VCaP (cell line): ENCODE measurements around the gene TAS2R60.
"Not testable (repeated sequence)": the region's sequence is repeated elsewhere in the genome, so short reads cannot be mapped to it uniquely, and the experiment has no call there.

ENCODE experiments used
- H3K27ac ChIP-seq: fragments of 450-650 bp; 2 replicates; pipeline ENCODE4 v1.5.1; 2017
- TF ChIP-seq, protein P1 (sequence below): fragments of 450-650 bp; conservative IDR thresholded peaks from 2 replicates; pipeline ENCODE4 v1.5.1; 2017; ENCODE audit warnings: mild to moderate bottlenecking, moderate library complexity

The TAS2R60 gene

DNA sequence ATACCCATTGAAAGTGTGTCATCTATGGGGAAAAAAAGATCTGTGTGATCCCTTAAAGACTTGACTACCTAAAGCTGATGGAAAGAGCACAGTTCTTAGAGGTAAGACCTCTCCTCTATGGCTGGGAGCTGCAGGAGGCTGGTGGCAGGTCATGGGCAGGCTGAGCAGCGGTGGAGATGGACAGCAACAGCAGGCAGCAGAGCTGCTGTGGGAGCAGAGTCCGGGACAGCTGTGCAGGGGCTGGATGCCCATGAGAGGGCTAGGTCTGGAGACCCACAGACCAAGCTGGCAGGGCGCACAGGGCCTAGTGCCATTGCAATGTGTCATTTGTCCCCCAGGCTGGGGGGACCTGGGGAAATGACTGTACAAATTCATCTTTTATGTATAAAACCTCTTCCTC lies 21.2 kb upstream of the TAS2R60 start:
- H3K27ac ChIP-seq = peak overlapping the region; percentile 84
- TF ChIP-seq, protein P1, sequence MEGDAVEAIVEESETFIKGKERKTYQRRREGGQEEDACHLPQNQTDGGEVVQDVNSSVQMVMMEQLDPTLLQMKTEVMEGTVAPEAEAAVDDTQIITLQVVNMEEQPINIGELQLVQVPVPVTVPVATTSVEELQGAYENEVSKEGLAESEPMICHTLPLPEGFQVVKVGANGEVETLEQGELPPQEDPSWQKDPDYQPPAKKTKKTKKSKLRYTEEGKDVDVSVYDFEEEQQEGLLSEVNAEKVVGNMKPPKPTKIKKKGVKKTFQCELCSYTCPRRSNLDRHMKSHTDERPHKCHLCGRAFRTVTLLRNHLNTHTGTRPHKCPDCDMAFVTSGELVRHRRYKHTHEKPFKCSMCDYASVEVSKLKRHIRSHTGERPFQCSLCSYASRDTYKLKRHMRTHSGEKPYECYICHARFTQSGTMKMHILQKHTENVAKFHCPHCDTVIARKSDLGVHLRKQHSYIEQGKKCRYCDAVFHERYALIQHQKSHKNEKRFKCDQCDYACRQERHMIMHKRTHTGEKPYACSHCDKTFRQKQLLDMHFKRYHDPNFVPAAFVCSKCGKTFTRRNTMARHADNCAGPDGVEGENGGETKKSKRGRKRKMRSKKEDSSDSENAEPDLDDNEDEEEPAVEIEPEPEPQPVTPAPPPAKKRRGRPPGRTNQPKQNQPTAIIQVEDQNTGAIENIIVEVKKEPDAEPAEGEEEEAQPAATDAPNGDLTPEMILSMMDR = no peak

DNA sequence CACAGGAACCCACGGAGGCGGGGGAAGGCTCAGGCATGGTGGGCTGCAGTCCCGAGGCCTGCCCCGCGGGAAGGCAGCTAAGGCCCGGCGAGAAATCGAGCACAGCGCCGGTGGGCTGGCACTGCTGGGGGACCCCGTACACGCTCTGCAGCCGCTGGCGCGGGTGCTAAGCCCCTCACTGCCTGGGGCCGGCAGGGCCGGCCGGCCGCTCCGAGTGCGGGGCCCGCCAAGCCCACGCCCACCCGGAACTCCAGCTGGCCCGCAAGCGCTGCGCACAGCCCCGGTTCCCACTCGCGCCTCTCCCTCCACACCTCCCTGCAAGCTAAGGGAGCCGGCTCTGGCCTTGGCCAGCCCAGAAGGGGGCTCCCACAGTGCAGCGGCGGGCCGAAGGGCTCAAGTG lies 18.8 kb upstream of the TAS2R60 start:
- not testable (repeated sequence) for H3K27ac ChIP-seq

DNA sequence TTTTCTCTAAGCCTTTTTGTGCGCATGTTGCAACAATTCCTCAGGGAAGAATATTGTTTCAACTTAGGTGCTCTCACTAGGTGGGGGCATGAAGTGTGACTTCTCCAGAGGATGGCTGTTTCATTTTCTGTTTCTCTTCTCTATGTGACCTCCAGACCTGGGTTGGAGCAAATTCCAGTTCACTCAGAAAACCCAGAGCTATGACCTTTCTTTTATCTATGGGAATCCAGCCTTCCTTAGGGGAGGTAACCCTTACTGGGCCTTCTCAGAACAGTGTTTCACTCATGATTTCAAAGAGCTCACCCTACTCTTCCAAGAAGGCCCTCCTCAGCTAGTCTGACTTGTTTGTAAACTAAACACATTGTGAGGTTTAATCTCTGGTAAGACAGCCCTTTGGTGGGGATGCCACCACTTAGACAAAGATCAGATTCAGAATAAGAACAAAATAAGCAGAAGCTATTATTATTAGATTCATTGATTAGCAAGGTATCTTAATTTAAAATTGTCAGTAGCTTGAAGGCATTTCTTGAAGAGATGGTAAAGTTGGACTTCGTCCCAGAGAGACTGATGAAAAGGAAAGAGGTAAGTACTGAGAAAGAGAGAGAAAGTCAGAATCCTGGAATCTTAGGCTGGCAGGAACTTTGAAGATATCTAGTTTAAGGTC lies 16.6 kb upstream of the TAS2R60 start:
- H3K27ac ChIP-seq = no peak overlapping the region
- TF ChIP-seq, protein P1 = no peak

DNA sequence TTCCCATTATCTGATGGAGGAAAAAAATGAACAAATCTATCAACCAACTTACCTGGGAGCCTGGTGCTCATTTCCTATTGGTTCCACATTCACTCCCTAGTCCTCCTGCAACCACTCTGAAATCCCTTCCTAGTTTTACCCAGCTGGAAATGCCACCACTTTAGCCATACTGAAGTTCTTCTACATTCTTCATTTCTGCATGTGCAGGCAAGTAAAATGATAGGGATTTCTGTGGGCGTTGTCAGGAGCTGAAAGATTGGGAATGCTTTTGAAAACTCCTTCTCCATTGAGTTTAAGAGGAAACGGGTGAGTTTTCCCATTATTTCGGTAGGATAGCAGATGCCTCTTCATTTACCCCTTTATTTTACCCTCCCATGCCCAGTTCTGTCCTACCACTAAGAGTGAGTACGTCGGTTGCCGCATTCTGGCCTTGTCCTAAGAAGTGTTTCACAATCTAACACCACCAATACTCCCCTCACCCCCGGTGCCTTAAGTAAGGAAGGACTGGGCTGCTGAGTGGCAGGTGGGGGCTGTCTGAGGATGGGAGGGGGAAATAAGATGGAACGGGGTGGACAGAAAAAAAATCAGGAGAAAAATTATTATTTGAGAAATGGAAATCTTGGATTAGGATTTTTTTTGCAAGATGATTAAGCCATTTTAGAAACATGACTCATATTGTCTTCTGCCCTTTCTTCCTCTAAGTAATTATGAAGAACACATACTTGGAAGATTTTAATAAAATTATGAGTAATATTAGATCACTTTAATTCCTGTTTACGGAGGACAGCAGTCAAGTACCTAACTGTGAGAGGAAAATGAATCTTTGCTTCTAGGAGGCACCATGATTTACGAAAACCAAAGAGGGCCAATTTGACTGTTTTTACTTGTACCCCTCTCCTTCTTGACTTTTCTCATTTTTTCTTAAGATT lies 13.2 kb upstream of the TAS2R60 start:
- no peak overlapping the region for H3K27ac ChIP-seq
- TF ChIP-seq, protein P1 = no peak

DNA sequence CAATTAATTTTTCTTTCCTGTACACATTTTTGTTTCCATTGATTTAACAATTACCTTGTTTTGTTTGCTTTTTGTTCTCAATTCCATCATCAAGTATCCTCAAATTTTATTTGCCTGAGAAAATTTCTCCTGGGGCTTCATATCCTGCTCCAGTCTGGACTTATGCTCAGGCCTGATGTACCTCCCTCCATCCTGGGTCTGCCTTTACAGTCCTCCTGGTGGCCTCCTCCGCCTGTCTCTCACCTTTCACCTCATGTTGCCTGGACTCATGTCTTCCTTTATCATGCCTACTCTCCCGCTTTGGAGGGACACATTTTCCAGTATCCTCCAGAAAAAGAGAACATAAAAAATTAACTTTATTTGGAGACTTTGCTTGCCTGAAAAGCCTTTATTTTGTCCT lies 12.1 kb upstream of the TAS2R60 start:
- no peak overlapping the region for H3K27ac ChIP-seq
- TF ChIP-seq, protein P1 = no peak

DNA sequence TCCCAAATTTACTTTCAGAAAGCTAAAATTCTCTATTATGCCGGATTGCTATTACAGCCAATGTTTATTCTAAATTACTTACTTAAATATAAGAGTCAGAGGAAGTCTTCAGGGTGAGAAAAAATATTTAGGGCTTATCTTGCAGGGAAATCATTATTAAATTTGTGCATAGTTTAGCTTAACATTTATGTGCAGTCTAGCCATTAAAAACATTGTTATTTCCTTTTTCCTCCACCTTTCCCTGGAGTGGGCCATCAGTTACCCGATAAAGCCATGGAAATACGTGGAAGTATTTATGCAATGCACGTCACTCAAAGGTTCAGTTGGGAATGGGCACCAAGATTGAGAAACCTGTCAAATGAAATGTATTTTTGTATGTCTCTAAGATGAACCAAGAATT lies 9.5 kb upstream of the TAS2R60 start:
- TF ChIP-seq, protein P1 = no peak
- H3K27ac ChIP-seq = peak overlapping the region; percentile 71

DNA sequence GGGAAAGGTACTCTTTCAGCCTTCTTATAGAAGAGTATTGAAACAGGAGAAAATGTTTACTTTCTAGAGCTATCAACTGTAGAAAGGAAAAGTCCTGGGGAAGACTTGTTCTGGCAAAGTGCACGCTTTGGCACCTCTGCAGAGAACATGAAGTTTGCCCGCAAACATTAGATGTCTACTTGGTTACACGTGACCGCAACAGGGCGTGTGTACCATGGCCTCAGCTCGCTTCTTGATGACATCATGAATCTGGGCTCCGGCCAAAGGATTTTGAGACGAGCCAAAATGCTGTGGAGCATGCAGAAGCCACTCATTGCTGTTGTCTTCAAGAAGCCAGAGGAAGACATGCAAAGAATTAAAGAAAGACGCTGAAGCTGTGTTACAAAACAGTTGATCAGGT lies 8.6 kb upstream of the TAS2R60 start:
- TF ChIP-seq, protein P1 = no peak
- H3K27ac ChIP-seq = peak overlapping the region; percentile 71

DNA sequence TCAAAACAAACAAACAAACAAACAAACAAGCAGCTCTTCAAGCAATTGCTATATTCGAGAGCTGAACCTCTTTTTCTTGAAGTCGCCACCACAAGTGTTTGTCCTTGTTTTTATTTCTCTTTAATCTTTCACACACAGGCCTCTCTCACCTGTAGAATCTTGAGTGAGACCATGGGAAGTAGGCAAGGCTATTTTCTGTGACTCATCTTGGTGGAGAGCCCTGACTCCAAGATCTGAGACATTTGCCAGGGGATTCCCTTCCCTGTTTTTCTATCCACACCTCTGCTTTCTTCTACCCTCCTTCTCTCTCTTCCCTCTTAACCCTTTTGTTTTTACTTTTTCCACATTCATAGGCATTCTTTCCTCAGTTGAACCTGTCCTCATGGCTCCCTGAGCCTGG lies 8.0 kb upstream of the TAS2R60 start:
- TF ChIP-seq, protein P1 = no peak

More for the DNA sequence above, 8.0 kb upstream of the TAS2R60 start:
- peak overlapping the region; percentile 71 for H3K27ac ChIP-seq
